ENCODE data around the gene SLITRK3. TPM values are rescaled to one million over a fixed set of nuclear protein-coding genes. Genes with fewer than 3 reads are reported as not detected.
"Not testable (repeated sequence)": the region's sequence is repeated elsewhere in the genome, so short reads cannot be mapped to it uniquely, and the experiment has no call there.

SLITRK3 gene
- total RNA-seq, 1 donor from 2014 or later: 0.87 TPM

DNA sequence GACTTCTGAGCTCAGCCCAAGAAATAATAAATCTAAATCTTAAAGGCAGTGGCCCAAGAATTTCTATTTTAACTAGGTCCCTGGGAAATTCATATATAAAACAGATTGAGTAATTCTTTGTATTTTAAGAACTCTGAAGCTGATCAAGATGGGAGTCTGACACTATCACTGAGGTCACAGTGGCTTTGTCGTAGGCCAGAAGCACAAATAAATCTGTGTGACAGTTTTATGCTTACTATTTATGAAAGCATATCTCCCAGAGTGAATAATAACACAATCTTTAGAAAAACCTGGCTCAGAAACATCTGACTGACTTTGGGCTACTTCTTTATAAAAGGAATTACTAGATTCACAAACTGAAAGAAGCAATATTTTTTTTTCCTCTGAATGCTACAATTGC is 51.9 kb downstream of the SLITRK3 start:
- no peaks in the 10 kb centered on the region for H3K4me1 Mint-ChIP-seq

DNA sequence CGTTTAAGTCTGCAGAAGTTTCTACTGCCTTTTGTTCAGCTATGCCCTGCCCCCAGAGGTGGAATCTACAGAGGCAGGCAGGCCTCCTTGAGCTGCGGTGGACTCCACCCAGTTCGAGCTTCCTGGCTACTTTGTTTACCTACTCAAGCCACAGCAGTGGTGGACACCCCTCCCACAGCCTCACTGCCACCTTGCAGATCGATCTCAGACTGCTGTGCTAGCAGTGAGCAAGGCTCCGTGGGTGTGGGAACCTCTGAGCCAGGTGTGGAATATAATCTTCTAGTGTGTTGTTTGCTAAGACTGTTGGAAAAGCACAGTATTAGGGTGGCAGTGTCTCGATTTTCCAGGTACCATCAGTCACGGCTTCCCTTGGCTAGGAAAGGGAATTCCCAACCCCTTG is 56.3 kb downstream of the SLITRK3 start:
- not testable (repeated sequence) for H3K4me1 Mint-ChIP-seq; H3K27me3 Mint-ChIP-seq (ENCODE audit: low read depth); H3K9me3 Mint-ChIP-seq; H3K36me3 Mint-ChIP-seq; H3K27ac Mint-ChIP-seq; H3K4me3 Mint-ChIP-seq; DNase-seq (ENCODE audit: low spot score in 2 of 2, unreplicated experiment in 2 of 2)

More for the DNA sequence above, 51.9 kb downstream of the SLITRK3 start:
- no peak overlapping the region for H3K4me3 Mint-ChIP-seq
- DNase-seq (ENCODE audit: low spot score in 2 of 2, unreplicated experiment in 2 of 2): no peak
- peaks cover 4% of the 10 kb centered on the region for H3K9me3 Mint-ChIP-seq
- TF ChIP-seq, protein P1, sequence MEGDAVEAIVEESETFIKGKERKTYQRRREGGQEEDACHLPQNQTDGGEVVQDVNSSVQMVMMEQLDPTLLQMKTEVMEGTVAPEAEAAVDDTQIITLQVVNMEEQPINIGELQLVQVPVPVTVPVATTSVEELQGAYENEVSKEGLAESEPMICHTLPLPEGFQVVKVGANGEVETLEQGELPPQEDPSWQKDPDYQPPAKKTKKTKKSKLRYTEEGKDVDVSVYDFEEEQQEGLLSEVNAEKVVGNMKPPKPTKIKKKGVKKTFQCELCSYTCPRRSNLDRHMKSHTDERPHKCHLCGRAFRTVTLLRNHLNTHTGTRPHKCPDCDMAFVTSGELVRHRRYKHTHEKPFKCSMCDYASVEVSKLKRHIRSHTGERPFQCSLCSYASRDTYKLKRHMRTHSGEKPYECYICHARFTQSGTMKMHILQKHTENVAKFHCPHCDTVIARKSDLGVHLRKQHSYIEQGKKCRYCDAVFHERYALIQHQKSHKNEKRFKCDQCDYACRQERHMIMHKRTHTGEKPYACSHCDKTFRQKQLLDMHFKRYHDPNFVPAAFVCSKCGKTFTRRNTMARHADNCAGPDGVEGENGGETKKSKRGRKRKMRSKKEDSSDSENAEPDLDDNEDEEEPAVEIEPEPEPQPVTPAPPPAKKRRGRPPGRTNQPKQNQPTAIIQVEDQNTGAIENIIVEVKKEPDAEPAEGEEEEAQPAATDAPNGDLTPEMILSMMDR (IDR thresholded peaks at IDR 0.05; ENCODE audit: unreplicated experiment): no peak
- H3K27ac Mint-ChIP-seq: no peak overlapping the region
- no peaks in the 10 kb centered on the region for H3K27me3 Mint-ChIP-seq (ENCODE audit: low read depth)
- H3K36me3 Mint-ChIP-seq: no peaks in the 10 kb centered on the region

Other genes starting within 250 kb of the SLITRK3 start
- not detected in 3 replicates for gene SI, start 117.9 kb downstream of the SLITRK3 start, total RNA-seq